Dermis blood vessel endothelial cell (primary cell): ENCODE measurements around the gene NUMB. TPM values are rescaled to one million over a fixed set of nuclear protein-coding genes. Genes with fewer than 3 reads are reported as not detected.

Experiments
- DNase-seq: peaks from one replicate; pipeline ENCODE4 v3.0.0; 2010
- total RNA-seq: library from RNA; depleted of rRNA; stranded (reverse); fragments of >200 nt; gene quantifications from 2 replicates; pipeline ENCODE4 v1.2.3, GENCODE V29; 2014

Gene NUMB
- 46.3 and 81.6 TPM in 2 replicates for total RNA-seq

GRCh38 chr14:73458183-73458976, at the start of gene NUMB:
NUMB (minus strand) TSS chr14:73458546; CDS start chr14:73355751, 102,795 bp downstream.
- DNase-seq = peak; percentile 100

GRCh38 chr14:73503648-73504047, 45.3 kb upstream of the NUMB start:
- DNase-seq = no peak

- no peak for DNase-seq
Observed at GRCh38 chr14:73502017-73502619, 43.8 kb upstream of the NUMB start.

GRCh38 chr14:73500360-73500759, 42.0 kb upstream of the NUMB start:
- DNase-seq = no peak

GRCh38 chr14:73494593-73494992, 36.2 kb upstream of the NUMB start:
- no peak for DNase-seq

GRCh38 chr14:73492670-73493069, 34.3 kb upstream of the NUMB start:
- DNase-seq = no peak

GRCh38 chr14:73492043-73492552, 33.8 kb upstream of the NUMB start:
- DNase-seq = no peak

GRCh38 chr14:73491256-73492042, 33.1 kb upstream of the NUMB start:
- DNase-seq = peak; percentile 71

- DNase-seq = no peak
Observed at GRCh38 chr14:73489481-73490175, 31.3 kb upstream of the NUMB start.

GRCh38 chr14:73478684-73479083, 20.3 kb upstream of the NUMB start:
- no peak for DNase-seq

- no peak for DNase-seq
Observed at GRCh38 chr14:73477618-73478266, 19.4 kb upstream of the NUMB start.

GRCh38 chr14:73476451-73476931, 18.1 kb upstream of the NUMB start:
- no peak for DNase-seq

GRCh38 chr14:73474952-73475351, 16.6 kb upstream of the NUMB start:
- no peak for DNase-seq

GRCh38 chr14:73472185-73473114, 14.1 kb upstream of the NUMB start:
- peak; percentile 85 for DNase-seq

GRCh38 chr14:73471582-73472184, 13.3 kb upstream of the NUMB start:
- no peak for DNase-seq

- no peak for DNase-seq
Observed at GRCh38 chr14:73468828-73469375, 10.6 kb upstream of the NUMB start.

- no peak for DNase-seq
Observed at GRCh38 chr14:73467800-73468199, 9.5 kb upstream of the NUMB start.

- DNase-seq = no peak
Observed at GRCh38 chr14:73467377-73467776, 9.0 kb upstream of the NUMB start.

- no peak for DNase-seq
Observed at GRCh38 chr14:73466861-73467260, 8.5 kb upstream of the NUMB start.
